H1 (cell line): Measurements from ENCODE around the gene RMND1.

Experiments
- ASH2L ChIP-seq: fragments of 200-600, 300-600 bp; sonication (generic); IDR thresholded peaks from one replicate; pipeline ENCODE4 v1.7.1; 2017; ENCODE audit warnings: low read length
- EZH2 ChIP-seq: fragments of 200-600 bp; sonication (generic); IDR thresholded peaks from 2 replicates; pipeline ENCODE4 v1.7.1; 2012; ENCODE audit warnings: low read depth, mild to moderate bottlenecking, moderate library complexity, low read length, inconsistent platforms; ENCODE audit not compliant: severe bottlenecking
- JUN ChIP-seq: IDR thresholded peaks from 2 replicates; pipeline ENCODE4 v1.6.1; 2011; ENCODE audit warnings: low read depth, mild to moderate bottlenecking, improper control_type of control experiment, low read length
- MAFK ChIP-seq: IDR thresholded peaks from 2 replicates; pipeline ENCODE4 v1.6.1; 2012; ENCODE audit warnings: low read depth, mild to moderate bottlenecking, improper control_type of control experiment, low read length
- PHF8 ChIP-seq: fragments of 200-600 bp; sonication (generic); conservative IDR thresholded peaks from 2 replicates; pipeline ENCODE4 v1.7.1; 2012; ENCODE audit warnings: low read depth, mild to moderate bottlenecking, inconsistent platforms, low read length, moderate library complexity
- POLR2A ChIP-seq, 2 experiments: IDR thresholded peaks; 1 replicate in 1 of 2; 2 replicates in 1 of 2; pipeline ENCODE4 v1.6.1; 2011; ENCODE audit warnings: low read depth in 2 of 2, low read length in 2 of 2, mild to moderate bottlenecking in 2 of 2; ENCODE audit errors: control extremely low read depth in 1 of 2
- POLR2AphosphoS5 ChIP-seq: IDR thresholded peaks from 2 replicates; pipeline ENCODE4 v1.6.1; 2011; ENCODE audit warnings: low read depth, low read length
- RAD21 ChIP-seq, 2 experiments: IDR thresholded peaks in 1 of 2; conservative IDR thresholded peaks in 1 of 2; 2 replicates each; pipeline ENCODE4 v1.6.1; 2011; ENCODE audit warnings: low read depth in 2 of 2, low read length in 2 of 2, improper control_type of control experiment in 1 of 2, inconsistent platforms in 1 of 2, mild to moderate bottlenecking in 1 of 2, moderate library complexity in 1 of 2
- SIN3A ChIP-seq, 2 experiments: IDR thresholded peaks in 1 of 2; conservative IDR thresholded peaks in 1 of 2; 2 replicates each; pipeline ENCODE4 v1.6.1; 2011 to 2012; ENCODE audit warnings: low read length in 2 of 2, improper control_type of control experiment in 1 of 2, low read depth in 1 of 2, mild to moderate bottlenecking in 1 of 2
- TF ChIP-seq, protein P1 (sequence below), 3 experiments: IDR thresholded peaks; 1 replicate in 2 of 3; 2 replicates in 1 of 3; pipeline versions ENCODE4 v1.5.1 to v1.6.1; 2011; ENCODE audit warnings: low read length in 3 of 3, mild to moderate bottlenecking in 3 of 3, inconsistent platforms in 2 of 3, low read depth in 1 of 3, moderate library complexity in 1 of 3; ENCODE audit not compliant: insufficient read depth in 1 of 3; ENCODE audit errors: control extremely low read depth in 1 of 3

DNA sequence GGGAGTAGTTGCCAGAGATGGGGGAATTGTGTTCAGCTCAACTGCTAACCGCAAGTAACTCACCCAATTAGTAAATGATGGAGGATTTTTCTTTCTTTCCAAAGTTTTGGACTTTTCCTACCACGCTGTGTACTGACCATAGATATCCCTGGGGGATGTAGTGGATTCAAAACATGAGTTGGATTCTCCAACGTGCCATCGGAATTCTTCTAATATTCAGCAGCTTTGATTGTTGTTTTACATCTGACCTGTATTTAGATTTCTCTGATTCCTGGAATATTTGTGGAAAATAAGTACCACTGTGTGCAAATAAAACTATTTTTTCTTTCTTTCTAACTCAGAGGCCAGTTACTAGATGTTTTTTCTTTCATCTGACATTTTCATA lies 43.0 kb upstream of the RMND1 start:
- no peak for TF ChIP-seq EZH2
- no peak for TF ChIP-seq PHF8
- TF ChIP-seq, protein P1, sequence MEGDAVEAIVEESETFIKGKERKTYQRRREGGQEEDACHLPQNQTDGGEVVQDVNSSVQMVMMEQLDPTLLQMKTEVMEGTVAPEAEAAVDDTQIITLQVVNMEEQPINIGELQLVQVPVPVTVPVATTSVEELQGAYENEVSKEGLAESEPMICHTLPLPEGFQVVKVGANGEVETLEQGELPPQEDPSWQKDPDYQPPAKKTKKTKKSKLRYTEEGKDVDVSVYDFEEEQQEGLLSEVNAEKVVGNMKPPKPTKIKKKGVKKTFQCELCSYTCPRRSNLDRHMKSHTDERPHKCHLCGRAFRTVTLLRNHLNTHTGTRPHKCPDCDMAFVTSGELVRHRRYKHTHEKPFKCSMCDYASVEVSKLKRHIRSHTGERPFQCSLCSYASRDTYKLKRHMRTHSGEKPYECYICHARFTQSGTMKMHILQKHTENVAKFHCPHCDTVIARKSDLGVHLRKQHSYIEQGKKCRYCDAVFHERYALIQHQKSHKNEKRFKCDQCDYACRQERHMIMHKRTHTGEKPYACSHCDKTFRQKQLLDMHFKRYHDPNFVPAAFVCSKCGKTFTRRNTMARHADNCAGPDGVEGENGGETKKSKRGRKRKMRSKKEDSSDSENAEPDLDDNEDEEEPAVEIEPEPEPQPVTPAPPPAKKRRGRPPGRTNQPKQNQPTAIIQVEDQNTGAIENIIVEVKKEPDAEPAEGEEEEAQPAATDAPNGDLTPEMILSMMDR (IDR thresholded peaks at IDR 0.05; ENCODE audit: control extremely low read depth in 1 of 3, insufficient read depth in 1 of 3, low read depth in 1 of 3, low read length in 3 of 3): no peak
- TF ChIP-seq SIN3A (conservative IDR thresholded peaks at IDR 0.05 in 1 of 2, IDR thresholded peaks at IDR 0.05 in 1 of 2; ENCODE audit: low read depth in 1 of 2, low read length in 2 of 2): no peak
- no peak for TF ChIP-seq MAFK
- TF ChIP-seq ASH2L: no peak
- TF ChIP-seq JUN: no peak
- TF ChIP-seq POLR2AphosphoS5: no peak
- no peak for TF ChIP-seq POLR2A (IDR thresholded peaks at IDR 0.05; ENCODE audit: control extremely low read depth in 1 of 2, low read depth in 2 of 2, low read length in 2 of 2)
- no peak for TF ChIP-seq RAD21 (IDR thresholded peaks at IDR 0.05 in 1 of 2, conservative IDR thresholded peaks at IDR 0.05 in 1 of 2; ENCODE audit: low read depth in 2 of 2, low read length in 2 of 2)
